HG03439 (cell line): Measurements from ENCODE around the gene IFNAR1.

ENCODE experiments used
- ATAC-seq: cut with Tn5 transposase; IDR thresholded peaks from one replicate; pipeline ENCODE4 v1.9.1; 2021; ENCODE audit warnings: mild to moderate bottlenecking, moderate library complexity; ENCODE audit not compliant: unreplicated experiment

IFNAR1 gene

GRCh38 chr21:33397717-33398116, 72.9 kb downstream of the IFNAR1 start:
- ATAC-seq, result no peak

DNA sequence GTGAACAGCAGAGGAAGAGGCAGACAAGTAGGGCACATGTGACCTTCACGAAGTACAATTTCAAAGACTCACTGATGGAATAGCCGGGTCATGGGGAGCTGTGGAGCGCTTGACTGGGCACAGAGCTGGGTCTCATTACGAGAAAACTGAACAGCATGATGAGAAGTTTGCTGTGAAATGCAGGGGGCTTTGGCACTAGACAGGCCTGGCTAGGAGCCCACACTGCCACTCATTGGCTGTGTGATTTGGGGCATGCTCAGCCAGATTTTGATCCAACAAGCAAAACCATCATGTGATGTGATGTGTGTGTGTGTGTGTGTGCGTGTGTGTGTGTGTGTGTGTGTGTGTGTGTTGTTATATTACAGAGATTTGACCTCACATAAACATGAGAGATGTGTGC, 73.6 kb downstream of the IFNAR1 start:
- ATAC-seq, result no peak

DNA sequence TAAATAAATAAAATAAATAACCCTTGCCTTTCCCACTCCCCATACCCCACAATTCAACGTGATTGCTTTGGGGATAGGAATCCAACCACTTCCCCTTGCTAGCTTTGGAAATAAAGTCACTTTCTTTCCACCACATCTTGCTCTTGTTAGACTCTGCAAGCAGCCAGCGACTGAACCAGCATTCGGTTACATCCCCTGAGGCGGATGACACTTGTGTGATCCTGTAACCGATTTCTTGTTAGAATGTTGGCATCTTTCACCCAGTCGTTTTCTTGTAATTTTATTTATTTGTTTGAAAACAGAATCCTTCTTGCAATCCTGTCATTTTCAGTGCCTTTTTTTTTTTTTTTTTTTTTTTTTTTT, 76.8 kb downstream of the IFNAR1 start:
- ATAC-seq, result no peak

GRCh38 chr21:33402001-33402979, 77.5 kb downstream of the IFNAR1 start:
- ATAC-seq, result no peak

DNA sequence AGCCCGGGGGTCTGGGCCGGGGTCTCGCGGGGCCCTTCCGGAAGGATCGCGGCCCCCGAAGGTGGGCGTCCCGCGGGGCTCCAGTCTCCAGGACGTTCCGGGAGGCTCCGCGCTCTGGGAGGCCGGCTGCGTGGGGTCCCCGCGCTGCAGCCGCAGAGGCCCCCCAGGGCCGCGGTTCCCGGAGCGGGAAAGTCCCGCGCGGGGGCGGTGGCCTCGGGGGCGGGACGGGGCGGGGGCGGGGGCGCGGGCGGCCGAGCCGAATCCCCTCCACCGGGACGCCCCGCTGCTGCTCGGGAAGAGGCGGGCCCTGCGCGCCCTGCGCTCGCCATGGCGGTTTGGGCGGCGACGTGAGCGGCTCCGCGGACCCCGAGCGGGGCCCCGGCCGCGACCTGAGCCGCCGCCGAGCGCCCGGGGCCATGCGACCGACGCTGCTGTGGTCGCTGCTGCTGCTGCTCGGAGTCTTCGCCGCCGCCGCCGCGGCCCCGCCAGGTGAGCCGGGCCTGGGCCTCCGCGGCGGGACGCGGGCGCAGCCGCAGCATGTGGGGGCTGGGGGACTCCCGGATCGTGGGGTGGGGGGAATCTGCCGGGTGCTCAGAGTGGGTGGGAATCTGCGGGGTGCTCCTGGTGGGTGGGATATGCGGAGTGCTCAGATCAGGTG, 78.5 kb downstream of the IFNAR1 start, which contains the start of gene IFNGR2:
Gene IFNGR2 (plus strand): TSS at position 286 of the 658 bp plus-strand sequence. CDS start 131 bp downstream, at position 417.
- ATAC-seq, result peak; percentile 30

DNA sequence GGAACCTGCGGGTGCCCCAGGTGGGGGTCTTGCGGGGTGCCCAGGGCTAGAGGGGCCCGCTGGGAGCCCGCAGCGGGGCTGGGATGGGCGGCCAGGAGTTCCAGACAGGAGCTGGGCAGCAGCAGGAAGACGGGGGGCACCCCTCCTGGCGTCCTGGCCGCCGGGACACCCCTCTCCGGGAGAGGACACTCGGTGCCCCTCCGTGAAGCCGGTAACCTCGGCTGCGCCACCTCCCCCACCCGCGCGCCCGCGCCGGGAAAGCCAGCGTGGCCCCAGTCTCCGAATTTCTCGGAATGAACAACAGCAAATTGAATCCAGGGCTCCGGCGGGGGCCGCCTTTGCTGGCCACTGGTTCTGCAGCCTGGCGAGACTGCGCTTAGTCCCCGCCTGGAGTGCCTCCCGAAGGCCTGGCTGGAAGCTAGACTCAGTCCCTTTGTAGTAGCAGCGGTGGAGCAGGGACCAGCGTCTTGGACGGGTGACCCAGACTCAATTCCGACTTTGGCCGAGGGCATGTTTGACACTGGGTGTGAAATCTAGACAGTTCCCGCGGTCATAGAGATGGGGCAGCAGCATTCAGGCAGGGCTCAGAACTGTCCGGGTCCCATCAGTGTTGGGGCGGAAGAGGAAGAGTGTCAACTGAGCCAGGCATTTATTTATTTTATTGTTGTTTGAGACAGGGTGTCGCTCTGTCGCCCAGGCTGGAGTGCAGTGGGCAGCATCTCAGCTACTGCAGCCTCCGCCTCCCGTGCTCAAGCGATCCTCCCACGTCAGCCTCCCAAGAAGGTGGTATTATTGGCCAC, 79.2 kb downstream of the IFNAR1 start:
- ATAC-seq, result peak; percentile 34

- no peak for ATAC-seq
Measured at GRCh38 chr21:33406493-33406892, 81.7 kb downstream of the IFNAR1 start.
